Measurements from ENCODE around the gene SNX9. TPM values are rescaled to one million over a fixed set of nuclear protein-coding genes. Genes with fewer than 3 reads are reported as not detected.

The SNX9 gene
- total and polyA plus RNA-seq, 2 of the 8 experiments (the other 6 are each of a cell fraction or from before 2014, with no cell fraction given): 11.8 to 23.2 TPM

DNA sequence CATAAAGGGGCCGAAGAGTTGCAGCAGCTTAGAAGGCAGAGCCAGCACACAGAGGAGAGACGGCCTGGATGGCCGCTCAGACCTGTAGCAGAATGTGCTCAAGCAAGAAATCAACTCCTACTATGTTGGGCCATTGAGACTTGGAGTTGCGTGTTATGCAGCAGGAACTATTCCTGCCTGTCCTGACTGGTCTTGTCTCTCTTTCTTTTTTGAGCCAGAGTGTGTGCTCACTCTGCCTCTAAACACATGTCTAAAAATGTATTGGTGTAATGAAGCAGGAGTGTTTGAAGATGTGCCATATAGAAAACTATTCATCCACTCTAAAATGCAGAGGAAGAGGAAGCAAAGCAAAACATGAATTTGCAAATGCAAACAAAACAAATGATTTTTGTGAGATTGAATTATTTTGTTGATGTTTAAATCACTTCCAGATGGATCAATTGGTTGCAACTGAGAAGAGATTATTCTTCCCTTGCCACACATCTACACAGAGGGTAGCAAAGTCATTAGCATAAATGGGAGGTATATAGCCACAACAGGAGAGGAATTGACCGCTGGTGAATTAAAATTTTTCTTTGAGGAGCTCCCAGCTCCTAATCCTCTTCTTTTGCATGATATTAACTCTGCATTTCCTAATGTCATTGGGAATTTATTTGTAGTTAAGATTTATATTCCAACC lies 138.2 kb downstream of the SNX9 start (continued):
- TF ChIP-seq PHF8 (conservative IDR thresholded peaks at IDR 0.05; ENCODE audit: low read depth, low read length) (no peak), EP300 (IDR thresholded peaks at IDR 0.05; ENCODE audit: borderline replicate concordance in 1 of 2, low read depth in 2 of 2, low read length in 2 of 2) (no peak), TEAD4 (IDR thresholded peaks at IDR 0.05; ENCODE audit: low read depth, low read length) (no peak), ASH2L (IDR thresholded peaks at IDR 0.05; ENCODE audit: low read length) (no peak)
- TF ChIP-seq, protein P1, sequence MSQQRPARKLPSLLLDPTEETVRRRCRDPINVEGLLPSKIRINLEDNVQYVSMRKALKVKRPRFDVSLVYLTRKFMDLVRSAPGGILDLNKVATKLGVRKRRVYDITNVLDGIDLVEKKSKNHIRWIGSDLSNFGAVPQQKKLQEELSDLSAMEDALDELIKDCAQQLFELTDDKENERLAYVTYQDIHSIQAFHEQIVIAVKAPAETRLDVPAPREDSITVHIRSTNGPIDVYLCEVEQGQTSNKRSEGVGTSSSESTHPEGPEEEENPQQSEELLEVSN (IDR thresholded peaks at IDR 0.05): no peak
- TF ChIP-seq, protein P2, sequence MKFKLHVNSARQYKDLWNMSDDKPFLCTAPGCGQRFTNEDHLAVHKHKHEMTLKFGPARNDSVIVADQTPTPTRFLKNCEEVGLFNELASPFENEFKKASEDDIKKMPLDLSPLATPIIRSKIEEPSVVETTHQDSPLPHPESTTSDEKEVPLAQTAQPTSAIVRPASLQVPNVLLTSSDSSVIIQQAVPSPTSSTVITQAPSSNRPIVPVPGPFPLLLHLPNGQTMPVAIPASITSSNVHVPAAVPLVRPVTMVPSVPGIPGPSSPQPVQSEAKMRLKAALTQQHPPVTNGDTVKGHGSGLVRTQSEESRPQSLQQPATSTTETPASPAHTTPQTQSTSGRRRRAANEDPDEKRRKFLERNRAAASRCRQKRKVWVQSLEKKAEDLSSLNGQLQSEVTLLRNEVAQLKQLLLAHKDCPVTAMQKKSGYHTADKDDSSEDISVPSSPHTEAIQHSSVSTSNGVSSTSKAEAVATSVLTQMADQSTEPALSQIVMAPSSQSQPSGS (IDR thresholded peaks at IDR 0.05; ENCODE audit: low read length): no peak

All from H1 (cell line).